A549 treated with AZD2906 at 1 μM for 4 hours (cell line): ENCODE results near the gene AP2A1. TPM values are rescaled to one million over a fixed set of nuclear protein-coding genes. Genes with fewer than 3 reads are reported as not detected.

Experiments used
- total RNA-seq: library from RNA; stranded (reverse); fragments of 200-300 nt; extraction: Qiagen RNA extraction; gene quantifications from 5 replicates; pipeline ENCODE4 v1.2.3, GENCODE V29; 2022

The AP2A1 gene
- 45.0 to 59.7 TPM (median 55.3 TPM) in 5 replicates for total RNA-seq

GRCh38 chr19:49766930-49767299 lies at the start of gene AP2A1:
AP2A1 (plus strand) TSS chr19:49767001; CDS start chr19:49767134, 133 bp downstream.

GRCh38 chr19:49763230-49763629 lies 3.6 kb upstream of the AP2A1 start, which contains the start of gene TSKS:
TSKS (minus strand) TSS chr19:49763306; CDS start chr19:49763247, 59 bp downstream.

GRCh38 chr19:49812997-49813861 lies 46.4 kb downstream of the AP2A1 start, which contains the start of gene FUZ:
FUZ (minus strand) TSS chr19:49813292; CDS start chr19:49813106, 186 bp downstream.

GRCh38 chr19:49817964-49818648 lies 51.3 kb downstream of the AP2A1 start, which contains the start of gene MED25:
MED25 (plus strand) TSS chr19:49818289; CDS start chr19:49818342, 53 bp downstream.

GRCh38 chr19:49850487-49851342 lies 83.9 kb downstream of the AP2A1 start, which contains the start of gene PTOV1:
PTOV1 (plus strand) TSS chr19:49851159.

Other genes starting within 250 kb of the AP2A1 start
- gene RCN3, start 239.0 kb upstream of the AP2A1 start, total RNA-seq = 1.4 to 3.0 TPM (median 2.4 TPM) in 5 replicates
- 87.6 to 112 TPM (median 109 TPM) in 5 replicates for gene NOSIP, start 186.4 kb upstream of the AP2A1 start, total RNA-seq
- gene PRRG2, start 185.7 kb upstream of the AP2A1 start, total RNA-seq = 0.85 to 1.1 TPM (median 0.96 TPM) in 5 replicates
- gene PRR12, start 175.8 kb upstream of the AP2A1 start, total RNA-seq = 31.0 to 38.2 TPM (median 37.4 TPM) in 5 replicates
- 105 to 173 TPM (median 169 TPM) in 5 replicates for gene RRAS, start 126.9 kb upstream of the AP2A1 start, total RNA-seq
- 50.8 to 69.8 TPM (median 67.0 TPM) in 5 replicates for gene SCAF1, start 124.8 kb upstream of the AP2A1 start, total RNA-seq
- gene IRF3, start 101.1 kb upstream of the AP2A1 start, total RNA-seq = 83.6 to 102 TPM (median 97.5 TPM) in 5 replicates
- gene BCL2L12, start 101.1 kb upstream of the AP2A1 start, total RNA-seq = 57.1 to 73.6 TPM (median 72.4 TPM) in 5 replicates
- 403 to 431 TPM (median 410 TPM) in 5 replicates for gene PRMT1, start 89.7 kb upstream of the AP2A1 start, total RNA-seq
- 2.9 to 5.7 TPM (median 5.0 TPM) in 5 replicates for gene ADM5, start 77.4 kb upstream of the AP2A1 start, total RNA-seq
- gene CPT1C, start 75.9 kb upstream of the AP2A1 start, total RNA-seq = 9.8 to 15.7 TPM (median 12.9 TPM) in 5 replicates
- gene TSKS, start 3.7 kb upstream of the AP2A1 start, total RNA-seq = not detected in 5 replicates
- 14.8 to 15.7 TPM (median 15.3 TPM) in 5 replicates for gene FUZ, start 46.3 kb downstream of the AP2A1 start, total RNA-seq
- gene MED25, start 51.3 kb downstream of the AP2A1 start, total RNA-seq = 50.2 to 70.6 TPM (median 70.4 TPM) in 5 replicates
- 105 to 154 TPM (median 149 TPM) in 5 replicates for gene PTOV1, start 84.2 kb downstream of the AP2A1 start, total RNA-seq
- gene PNKP, start 100.6 kb downstream of the AP2A1 start, total RNA-seq = 34.8 to 51.2 TPM (median 47.0 TPM) in 5 replicates
- 68.1 to 118 TPM (median 112 TPM) in 5 replicates for gene AKT1S1, start 110.4 kb downstream of the AP2A1 start, total RNA-seq
- 19.9 to 22.5 TPM (median 21.7 TPM) in 5 replicates for gene TBC1D17, start 110.7 kb downstream of the AP2A1 start, total RNA-seq
- 0.74 to 0.86 TPM (median 0.79 TPM) in 5 replicates for gene IL4I1, start 129.9 kb downstream of the AP2A1 start, total RNA-seq
- 46.4 to 52.5 TPM (median 47.7 TPM) in 5 replicates for gene ATF5, start 162.2 kb downstream of the AP2A1 start, total RNA-seq
- 75.7 to 88.4 TPM (median 84.1 TPM) in 5 replicates for gene NUP62, start 162.5 kb downstream of the AP2A1 start, total RNA-seq
- 0.09 to 0.17 TPM (median 0.09 TPM) in 5 replicates for gene SIGLEC11, start 194.2 kb downstream of the AP2A1 start, total RNA-seq